ENCODE results near the gene NAV2.

GRCh38 chr11:20035701-20036601 is 323.3 kb downstream of the NAV2 start:
- TF ChIP-seq CTCF (optimal IDR thresholded peaks at IDR 0.05 in 1 of 3, IDR thresholded peaks at IDR 0.05 in 1 of 3, conservative IDR thresholded peaks at IDR 0.05 in 1 of 3; ENCODE audit: extremely low read depth in 1 of 3, insufficient read depth in 2 of 3, low read length in 3 of 3) = peak in 1 of 3 experiments; percentile 18
- TF ChIP-seq EZH2 (IDR thresholded peaks at IDR 0.05; ENCODE audit: low read length) = no peak
